Measurements from ENCODE around the gene PLXNA1.

- TF ChIP-seq CTCF (IDR thresholded peaks at IDR 0.05; ENCODE audit: low read depth, low read length) = no peak
- TF ChIP-seq EZH2phosphoT487 (IDR thresholded peaks at IDR 0.05; ENCODE audit: low read depth) = no peak
Observed at GRCh38 chr3:126994661-126995245, 11.8 kb downstream of the PLXNA1 start.
